ENCODE results near the gene ALS2CL.

ALS2CL gene

DNA sequence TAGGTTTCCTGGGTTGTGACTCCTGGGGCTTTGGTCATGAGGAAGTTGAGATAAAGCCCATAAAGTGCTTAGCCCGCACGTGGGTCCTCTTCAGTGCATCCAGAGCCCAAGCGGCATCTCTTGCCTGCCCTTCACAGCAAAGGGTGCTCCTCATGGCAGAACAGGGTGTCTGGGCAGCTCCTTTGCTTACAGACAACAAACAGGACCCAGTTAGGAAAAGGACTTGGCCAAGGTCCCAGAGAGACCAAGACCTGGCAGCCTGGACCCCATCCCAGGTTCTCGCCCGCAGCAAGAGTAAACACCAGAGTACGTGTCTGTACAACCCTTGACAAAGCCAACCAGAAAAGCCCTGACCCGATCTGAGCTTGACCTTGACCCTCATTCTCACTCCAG, 27.0 kb downstream of the ALS2CL start:
- H3K9me3 ChIP-seq (ENCODE audit: low read length), result no peaks in the 10 kb centered on the region
- H3K36me3 ChIP-seq (ENCODE audit: insufficient read depth, low read length), result no peaks in the 10 kb centered on the region
- no peak overlapping the region for H3K4me3 ChIP-seq (ENCODE audit: low read length)
- peaks cover 2% of the 10 kb centered on the region for H3K27me3 ChIP-seq (ENCODE audit: insufficient read depth, low read length)
- H2AFZ ChIP-seq (ENCODE audit: low read depth, low read length), result no peak overlapping the region
- peaks cover 5% of the 10 kb centered on the region for H3K4me1 ChIP-seq (ENCODE audit: insufficient read depth, low read length)

DNA sequence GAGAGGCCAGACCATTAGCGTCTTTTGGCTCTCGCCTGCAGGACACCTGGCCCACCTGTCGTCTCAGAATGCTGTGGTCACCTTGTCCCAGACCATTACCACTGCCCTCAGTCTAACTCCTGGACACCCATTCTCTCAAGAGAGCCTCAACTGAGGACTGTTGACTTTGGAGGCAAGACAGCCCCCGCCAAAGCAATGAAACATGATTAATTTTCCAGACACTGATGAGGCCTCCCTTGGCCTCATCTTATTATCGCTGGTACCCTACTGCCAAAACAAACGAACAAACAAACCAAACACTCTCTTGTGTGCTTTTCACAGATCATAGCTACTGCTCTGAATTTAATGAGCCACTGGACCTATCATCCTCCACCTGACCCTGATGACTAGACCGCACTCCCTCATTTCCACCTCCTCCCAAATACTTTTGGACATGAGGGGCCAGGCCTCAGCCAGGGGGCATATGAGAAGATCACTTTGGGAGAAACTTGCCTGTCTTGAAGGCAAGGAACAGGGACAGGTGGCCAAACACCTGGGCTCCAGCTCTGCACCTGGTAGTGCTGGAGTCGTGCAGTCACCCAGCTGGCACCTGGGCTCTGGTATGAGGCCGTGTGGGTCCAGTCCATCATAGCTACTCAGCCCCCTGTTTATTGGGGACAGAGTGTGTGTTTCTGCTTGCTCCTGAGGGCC, 27.6 kb downstream of the ALS2CL start:
- Histone ChIP-seq H3K4me3 (ENCODE audit: low read length) (no peak overlapping the region), H3K9me3 (ENCODE audit: low read length) (no peaks in the 10 kb centered on the region), H3K27me3 (ENCODE audit: insufficient read depth, low read length) (peaks cover 2% of the 10 kb centered on the region)

DNA sequence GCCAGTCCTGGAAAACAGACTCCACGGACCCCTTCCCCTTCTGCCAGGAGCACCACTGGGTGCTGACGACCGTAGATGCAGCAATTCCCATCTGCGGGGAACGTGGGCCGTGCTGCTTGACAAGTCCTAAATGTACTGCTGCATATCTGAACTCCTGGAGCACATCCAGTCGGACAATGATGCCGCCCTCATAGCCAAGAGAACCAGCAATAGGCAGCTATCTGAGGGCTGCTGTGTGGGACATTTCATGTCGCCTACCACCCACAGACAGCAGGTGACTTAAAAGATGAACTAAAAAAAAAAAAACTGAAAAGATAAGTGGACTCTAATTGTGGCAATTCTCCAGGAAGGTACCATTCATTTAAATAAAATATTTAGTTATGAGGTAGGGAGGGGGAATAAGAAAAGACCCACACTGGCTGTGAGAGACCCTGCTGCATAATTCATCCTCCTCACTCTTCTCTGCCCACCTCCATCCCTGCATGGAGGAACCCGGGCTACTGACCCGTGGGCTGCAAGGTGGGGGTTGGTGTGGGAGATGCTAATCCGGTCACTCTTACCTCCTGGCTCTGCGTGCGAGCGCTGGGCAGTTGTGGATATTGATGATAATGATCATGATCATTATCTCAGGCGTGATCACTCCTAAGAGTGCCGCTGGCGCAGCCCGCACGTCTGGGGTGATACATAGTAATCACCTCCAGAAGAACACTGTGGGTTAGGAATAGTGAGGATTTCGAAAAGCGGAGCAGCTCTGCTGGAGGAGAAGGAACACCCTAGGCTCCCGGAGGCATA, 28.3 kb downstream of the ALS2CL start:
- H2AFZ ChIP-seq (ENCODE audit: low read depth, low read length), result no peak overlapping the region
- peaks cover 5% of the 10 kb centered on the region for H3K4me1 ChIP-seq (ENCODE audit: insufficient read depth, low read length)
- H3K9me3 ChIP-seq (ENCODE audit: low read length), result no peaks in the 10 kb centered on the region
- no peaks in the 10 kb centered on the region for H3K36me3 ChIP-seq (ENCODE audit: insufficient read depth, low read length)
- H3K27me3 ChIP-seq (ENCODE audit: insufficient read depth, low read length), result peaks cover 2% of the 10 kb centered on the region
- H3K4me3 ChIP-seq (ENCODE audit: low read length), result no peak overlapping the region

More for the DNA sequence above, 27.6 kb downstream of the ALS2CL start:
- H3K36me3 ChIP-seq (ENCODE audit: insufficient read depth, low read length), result no peaks in the 10 kb centered on the region
- no peak overlapping the region for H2AFZ ChIP-seq (ENCODE audit: low read depth, low read length)
- H3K4me1 ChIP-seq (ENCODE audit: insufficient read depth, low read length), result peaks cover 5% of the 10 kb centered on the region

DNA sequence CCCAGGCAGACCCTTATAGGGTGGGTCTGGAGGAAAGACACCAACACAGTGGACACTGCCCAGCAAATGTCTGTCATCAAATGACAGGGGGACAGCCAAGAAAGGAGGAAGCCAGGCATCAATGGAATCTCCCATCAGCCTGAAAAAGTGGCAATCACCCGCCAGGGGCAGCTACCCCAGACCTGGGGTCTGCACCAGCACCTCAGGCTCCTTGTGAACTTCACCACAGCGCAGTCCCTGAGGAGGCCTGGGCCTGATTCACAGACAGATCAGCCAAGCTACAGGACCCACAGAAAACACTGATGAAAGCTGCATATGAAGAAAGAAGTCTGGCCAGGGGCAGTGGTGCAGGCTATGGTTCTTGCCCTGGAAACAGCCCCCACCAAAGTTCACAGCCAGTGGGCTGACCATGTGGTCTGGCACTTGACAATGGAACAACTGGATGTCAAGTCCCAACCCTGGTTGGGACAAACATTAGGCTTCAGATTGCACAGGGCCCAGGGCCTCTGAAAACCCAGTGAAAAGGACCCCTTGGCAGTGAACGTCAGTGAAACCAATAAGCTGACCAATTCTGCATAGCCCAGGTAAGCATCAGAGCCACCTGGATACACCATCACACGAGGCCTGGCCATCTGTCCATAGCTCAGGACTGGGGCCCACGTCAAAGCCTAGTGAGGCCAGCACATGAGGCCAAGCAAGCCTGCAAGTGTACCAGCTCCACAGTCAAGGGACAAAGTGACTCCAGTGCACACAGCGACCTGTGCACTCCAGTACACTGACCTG, 29.1 kb downstream of the ALS2CL start:
- Histone ChIP-seq H3K4me1 (ENCODE audit: insufficient read depth, low read length) (peaks cover 5% of the 10 kb centered on the region), H3K4me3 (ENCODE audit: low read length) (no peak overlapping the region), H2AFZ (ENCODE audit: low read depth, low read length) (no peak overlapping the region), H3K9me3 (ENCODE audit: low read length) (no peaks in the 10 kb centered on the region), H3K36me3 (ENCODE audit: insufficient read depth, low read length) (no peaks in the 10 kb centered on the region), H3K27me3 (ENCODE audit: insufficient read depth, low read length) (peaks cover 2% of the 10 kb centered on the region)

DNA sequence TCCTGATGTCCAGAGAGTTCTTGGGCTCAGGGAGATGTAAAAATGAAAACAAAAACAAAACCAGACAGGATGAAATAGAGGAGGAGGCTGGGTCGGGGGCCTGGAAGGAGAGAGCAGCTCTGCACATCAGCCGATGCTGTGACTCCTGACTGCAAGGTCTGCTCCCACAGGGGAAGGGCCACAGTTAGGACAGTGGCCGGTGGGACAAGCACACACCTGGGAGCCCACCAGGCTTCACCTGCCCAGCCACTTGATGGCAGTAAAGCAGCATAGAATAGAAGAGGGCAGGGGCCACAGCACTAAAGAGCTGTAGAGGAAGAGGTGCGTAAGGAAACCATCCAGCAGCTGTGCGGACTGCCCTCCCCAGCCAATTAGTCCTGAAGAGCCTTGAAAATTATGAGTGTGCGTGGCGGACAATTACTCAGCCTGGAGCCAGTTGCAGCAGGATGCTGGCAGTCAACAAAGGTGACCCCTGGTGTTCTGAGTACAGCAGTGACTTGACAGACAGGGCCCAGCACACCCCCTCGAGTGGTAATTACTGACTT, 29.8 kb downstream of the ALS2CL start:
- H3K4me1 ChIP-seq (ENCODE audit: insufficient read depth, low read length), result peaks cover 5% of the 10 kb centered on the region
- no peaks in the 10 kb centered on the region for H3K9me3 ChIP-seq (ENCODE audit: low read length)
- H2AFZ ChIP-seq (ENCODE audit: low read depth, low read length), result no peak overlapping the region
- peaks cover 2% of the 10 kb centered on the region for H3K27me3 ChIP-seq (ENCODE audit: insufficient read depth, low read length)
- H3K4me3 ChIP-seq (ENCODE audit: low read length), result no peak overlapping the region
- no peaks in the 10 kb centered on the region for H3K36me3 ChIP-seq (ENCODE audit: insufficient read depth, low read length)

DNA sequence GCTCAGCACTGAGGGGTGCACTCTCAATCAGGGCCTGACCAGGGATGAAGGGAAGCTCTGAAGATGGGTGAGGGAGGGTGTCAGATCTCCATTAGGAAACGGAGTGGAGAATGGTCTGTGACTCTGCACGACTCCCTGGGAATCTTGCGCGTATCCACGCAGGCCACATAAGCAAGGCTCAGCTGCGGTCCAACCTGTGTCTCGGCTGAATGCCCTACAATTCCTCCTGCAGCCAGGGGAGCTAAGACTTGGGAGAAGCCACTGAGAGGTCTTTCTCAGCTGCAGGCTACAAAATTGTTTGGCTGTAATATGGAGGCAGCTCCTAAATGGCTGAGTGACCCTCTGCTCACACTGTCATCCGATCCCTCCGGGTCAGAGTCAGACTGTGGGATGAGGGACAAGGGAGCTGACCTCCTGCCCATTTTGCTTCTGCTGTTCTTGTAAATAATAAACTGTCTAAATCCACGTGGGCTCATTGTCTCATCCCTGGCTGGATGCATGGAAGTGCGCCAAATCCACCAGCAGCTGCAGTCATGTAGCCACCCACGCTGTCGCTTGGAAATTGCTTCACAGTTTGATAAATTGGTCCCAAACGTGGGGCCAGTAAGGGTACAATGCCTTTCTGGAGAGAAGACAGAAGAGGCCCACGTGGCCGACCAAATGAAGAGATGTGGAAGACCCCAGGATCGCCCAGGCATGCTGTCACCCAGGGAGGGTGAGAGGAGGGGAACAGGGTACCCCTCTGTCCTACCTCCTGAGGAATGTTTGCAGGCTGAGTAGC, 30.5 kb downstream of the ALS2CL start:
- Histone ChIP-seq H3K27me3 (ENCODE audit: insufficient read depth, low read length) (peaks cover 2% of the 10 kb centered on the region), H2AFZ (ENCODE audit: low read depth, low read length) (no peak overlapping the region), H3K9me3 (ENCODE audit: low read length) (no peaks in the 10 kb centered on the region), H3K4me1 (ENCODE audit: insufficient read depth, low read length) (peaks cover 5% of the 10 kb centered on the region), H3K4me3 (ENCODE audit: low read length) (no peak overlapping the region), H3K36me3 (ENCODE audit: insufficient read depth, low read length) (no peaks in the 10 kb centered on the region)

DNA sequence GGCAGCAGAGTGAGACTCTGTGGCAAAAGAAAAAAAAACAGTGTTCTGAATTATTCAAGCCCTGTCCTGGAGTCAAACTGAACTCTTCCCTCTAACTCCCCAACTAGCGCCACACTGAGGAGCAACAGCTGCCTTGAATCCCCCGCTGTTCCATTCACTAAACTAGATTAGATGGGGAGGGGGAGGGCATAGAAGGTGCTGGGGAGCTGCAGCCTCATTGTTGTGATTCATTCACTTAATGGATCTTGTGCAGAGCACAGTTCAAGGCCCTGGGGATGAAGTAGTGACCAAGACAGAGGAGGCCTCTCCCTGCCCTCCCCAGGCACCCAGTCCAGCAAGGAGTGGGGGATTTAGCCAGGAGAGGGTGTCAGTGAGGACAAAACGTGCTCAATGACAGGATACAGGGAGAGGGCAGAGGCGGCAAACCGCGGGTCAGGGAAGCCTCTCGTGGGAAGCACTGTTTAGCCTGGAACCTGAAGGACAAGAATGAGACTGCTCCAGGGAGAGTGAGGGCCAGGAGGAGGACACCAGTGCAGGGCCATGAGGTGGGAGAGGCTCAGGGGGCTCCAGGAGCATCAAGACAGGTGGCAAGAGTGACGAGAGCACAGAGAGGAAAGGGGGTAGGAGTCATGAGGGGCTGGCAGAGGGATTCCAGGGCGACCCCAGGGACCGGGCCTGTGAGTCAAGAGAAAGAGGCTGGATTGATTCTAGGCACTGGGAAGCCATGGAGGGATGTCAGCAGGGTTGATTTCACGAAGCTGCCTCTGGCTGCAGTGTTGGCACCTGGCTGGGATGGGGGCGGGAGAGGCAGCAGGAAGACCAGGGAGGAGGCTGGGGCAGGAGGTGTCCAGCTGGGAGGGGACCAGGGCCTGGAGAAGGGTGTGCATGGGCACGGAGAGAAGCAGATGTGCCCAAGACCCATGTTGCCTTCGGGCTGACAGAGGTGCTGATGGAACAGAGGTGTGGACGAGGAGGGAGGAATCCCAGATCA, 31.4 kb downstream of the ALS2CL start:
- peaks cover 2% of the 10 kb centered on the region for H3K27me3 ChIP-seq (ENCODE audit: insufficient read depth, low read length)
- no peaks in the 10 kb centered on the region for H3K36me3 ChIP-seq (ENCODE audit: insufficient read depth, low read length)
- H3K4me3 ChIP-seq (ENCODE audit: low read length), result no peak overlapping the region
- H3K9me3 ChIP-seq (ENCODE audit: low read length), result no peaks in the 10 kb centered on the region
- no peak overlapping the region for H2AFZ ChIP-seq (ENCODE audit: low read depth, low read length)
- H3K4me1 ChIP-seq (ENCODE audit: insufficient read depth, low read length), result peaks cover 5% of the 10 kb centered on the region

DNA sequence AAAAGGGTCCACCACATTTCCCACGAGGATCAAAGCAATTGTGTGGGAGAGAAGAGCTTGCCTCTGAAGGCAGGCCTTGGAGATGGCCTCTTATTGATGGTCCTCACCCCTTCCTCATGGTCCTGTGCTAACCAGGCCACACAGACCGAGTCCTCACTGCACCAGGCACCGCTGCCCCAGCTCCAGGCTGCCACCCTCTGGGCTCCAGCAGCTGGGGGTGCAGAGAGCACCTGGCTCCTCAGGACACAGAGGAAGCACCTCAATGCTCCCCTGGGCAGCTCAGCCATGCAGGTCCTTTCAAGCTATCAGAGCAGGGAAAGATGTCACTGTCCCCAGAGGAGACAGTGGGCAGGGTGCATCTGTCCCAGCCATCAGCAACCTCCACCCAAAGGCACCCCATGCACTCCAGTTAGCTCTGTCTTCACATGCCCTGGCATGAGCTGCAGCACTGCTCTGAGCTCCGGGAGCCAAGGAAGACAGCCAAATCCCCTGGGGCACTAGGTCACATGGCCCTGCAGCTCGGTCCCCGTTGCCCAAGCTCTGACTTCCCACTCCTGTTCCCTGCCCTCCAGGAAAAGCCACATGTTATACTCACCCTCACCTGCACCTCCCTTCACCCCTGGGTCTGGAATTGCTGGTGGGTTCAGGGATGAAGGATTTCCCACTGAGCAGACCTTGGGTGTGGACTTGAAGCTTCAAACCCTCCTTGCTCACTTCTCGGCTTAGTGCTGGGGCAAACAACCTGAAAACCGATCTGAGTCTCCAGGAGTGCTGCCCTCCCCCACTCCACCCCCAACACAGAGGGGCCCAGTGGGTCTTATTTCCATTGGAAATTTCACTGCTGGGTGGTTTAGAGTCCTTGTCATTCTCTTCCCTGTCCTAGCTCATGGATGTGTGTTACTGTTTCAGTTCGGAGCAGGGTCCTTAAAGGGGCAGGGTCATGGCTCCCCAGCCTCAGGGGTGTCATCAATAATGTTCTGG, 32.6 kb downstream of the ALS2CL start:
- peaks cover 5% of the 10 kb centered on the region for H3K4me1 ChIP-seq (ENCODE audit: insufficient read depth, low read length)

DNA sequence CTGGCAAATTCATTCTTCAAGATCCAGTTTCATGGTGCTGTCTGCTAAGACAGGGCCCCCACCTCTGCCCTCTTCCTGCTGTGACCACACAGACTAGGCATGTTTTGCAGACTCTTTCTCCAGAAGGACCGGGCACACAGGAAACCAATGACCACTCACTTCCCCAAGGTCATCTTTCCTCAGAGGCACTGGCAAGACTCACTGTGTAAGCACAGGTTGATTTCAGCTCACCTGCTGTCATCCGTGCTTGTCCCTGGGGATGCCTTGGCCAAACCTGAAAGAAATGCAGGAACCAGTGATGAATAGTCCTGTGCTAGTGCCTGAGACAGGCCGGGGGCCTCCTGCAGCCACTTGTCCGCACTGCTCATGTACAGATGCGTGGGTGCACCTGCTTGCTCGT, 33.5 kb downstream of the ALS2CL start:
- H3K36me3 ChIP-seq (ENCODE audit: insufficient read depth, low read length), result no peaks in the 10 kb centered on the region
- no peaks in the 10 kb centered on the region for H3K9me3 ChIP-seq (ENCODE audit: low read length)
- H3K4me3 ChIP-seq (ENCODE audit: low read length), result no peak overlapping the region
- H3K27me3 ChIP-seq (ENCODE audit: insufficient read depth, low read length), result peaks cover 2% of the 10 kb centered on the region
- no peak overlapping the region for H2AFZ ChIP-seq (ENCODE audit: low read depth, low read length)
- peaks cover 5% of the 10 kb centered on the region for H3K4me1 ChIP-seq (ENCODE audit: insufficient read depth, low read length)

More for the DNA sequence above, 32.6 kb downstream of the ALS2CL start:
- no peak overlapping the region for H3K4me3 ChIP-seq (ENCODE audit: low read length)
- H2AFZ ChIP-seq (ENCODE audit: low read depth, low read length), result no peak overlapping the region
- peaks cover 2% of the 10 kb centered on the region for H3K27me3 ChIP-seq (ENCODE audit: insufficient read depth, low read length)
- H3K9me3 ChIP-seq (ENCODE audit: low read length), result no peaks in the 10 kb centered on the region
- H3K36me3 ChIP-seq (ENCODE audit: insufficient read depth, low read length), result no peaks in the 10 kb centered on the region

DNA sequence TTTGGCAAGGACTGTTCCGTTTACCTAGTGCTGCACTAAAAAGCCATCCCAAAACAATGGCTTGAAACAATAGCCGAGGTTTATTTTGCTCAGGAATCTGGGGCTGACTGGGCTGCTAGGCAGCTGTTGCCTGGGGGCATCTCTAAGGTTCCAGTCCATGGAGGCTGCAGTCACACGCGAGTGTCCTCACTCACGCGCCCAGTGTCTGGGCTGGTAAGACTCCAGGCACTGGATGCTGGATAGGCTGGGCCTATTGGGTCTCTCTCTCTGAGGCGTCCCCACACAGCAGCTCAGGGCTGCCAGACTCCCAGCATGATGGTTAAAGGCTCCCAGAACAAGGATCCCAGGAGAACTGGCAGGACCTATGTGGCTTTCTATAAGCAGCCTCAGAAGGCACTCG, 34.2 kb downstream of the ALS2CL start:
- Histone ChIP-seq H3K4me3 (ENCODE audit: low read length) (no peak overlapping the region), H3K9me3 (ENCODE audit: low read length) (no peaks in the 10 kb centered on the region), H3K36me3 (ENCODE audit: insufficient read depth, low read length) (no peaks in the 10 kb centered on the region), H3K4me1 (ENCODE audit: insufficient read depth, low read length) (peaks cover 5% of the 10 kb centered on the region), H3K27me3 (ENCODE audit: insufficient read depth, low read length) (peaks cover 2% of the 10 kb centered on the region), H2AFZ (ENCODE audit: low read depth, low read length) (no peak overlapping the region)
